ENCODE results near the gene CFLAR.
A peak's percentile ranks its signal among the peaks of the same experiment; 100 is the strongest.

- TF ChIP-seq MAZ (IDR thresholded peaks at IDR 0.05; ENCODE audit: borderline replicate concordance, low read depth, low read length) (no peak), MAZ (CRISPR knock-in tag; IDR thresholded peaks at IDR 0.05; ENCODE audit: low read depth) (no peak), CTCF (CRISPR knock-in tag; IDR thresholded peaks at IDR 0.05) (no peak), MATR3 (CRISPR knock-in tag; IDR thresholded peaks at IDR 0.05) (no peak), TBX3 (IDR thresholded peaks at IDR 0.05; ENCODE audit: borderline replicate concordance) (no peak), ZBTB42 (CRISPR knock-in tag; IDR thresholded peaks at IDR 0.05) (no peak), HNF4A (CRISPR knock-in tag; IDR thresholded peaks at IDR 0.05) (peak; percentile 9; the same call in 1 of the 2 replicates), MEIS1 (CRISPR knock-in tag; IDR thresholded peaks at IDR 0.05; ENCODE audit: borderline replicate concordance) (no peak), ZNF121 (CRISPR knock-in tag; IDR thresholded peaks at IDR 0.05) (peak; percentile 76)
- TF ChIP-seq, protein P1, sequence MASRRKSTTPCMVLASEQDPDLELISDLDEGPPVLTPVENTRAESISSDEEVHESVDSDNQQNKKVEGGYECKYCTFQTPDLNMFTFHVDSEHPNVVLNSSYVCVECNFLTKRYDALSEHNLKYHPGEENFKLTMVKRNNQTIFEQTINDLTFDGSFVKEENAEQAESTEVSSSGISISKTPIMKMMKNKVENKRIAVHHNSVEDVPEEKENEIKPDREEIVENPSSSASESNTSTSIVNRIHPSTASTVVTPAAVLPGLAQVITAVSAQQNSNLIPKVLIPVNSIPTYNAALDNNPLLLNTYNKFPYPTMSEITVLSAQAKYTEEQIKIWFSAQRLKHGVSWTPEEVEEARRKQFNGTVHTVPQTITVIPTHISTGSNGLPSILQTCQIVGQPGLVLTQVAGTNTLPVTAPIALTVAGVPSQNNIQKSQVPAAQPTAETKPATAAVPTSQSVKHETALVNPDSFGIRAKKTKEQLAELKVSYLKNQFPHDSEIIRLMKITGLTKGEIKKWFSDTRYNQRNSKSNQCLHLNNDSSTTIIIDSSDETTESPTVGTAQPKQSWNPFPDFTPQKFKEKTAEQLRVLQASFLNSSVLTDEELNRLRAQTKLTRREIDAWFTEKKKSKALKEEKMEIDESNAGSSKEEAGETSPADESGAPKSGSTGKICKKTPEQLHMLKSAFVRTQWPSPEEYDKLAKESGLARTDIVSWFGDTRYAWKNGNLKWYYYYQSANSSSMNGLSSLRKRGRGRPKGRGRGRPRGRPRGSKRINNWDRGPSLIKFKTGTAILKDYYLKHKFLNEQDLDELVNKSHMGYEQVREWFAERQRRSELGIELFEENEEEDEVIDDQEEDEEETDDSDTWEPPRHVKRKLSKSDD (CRISPR knock-in tag; IDR thresholded peaks at IDR 0.05; ENCODE audit: low read depth): no peak
- TF ChIP-seq, protein P2, sequence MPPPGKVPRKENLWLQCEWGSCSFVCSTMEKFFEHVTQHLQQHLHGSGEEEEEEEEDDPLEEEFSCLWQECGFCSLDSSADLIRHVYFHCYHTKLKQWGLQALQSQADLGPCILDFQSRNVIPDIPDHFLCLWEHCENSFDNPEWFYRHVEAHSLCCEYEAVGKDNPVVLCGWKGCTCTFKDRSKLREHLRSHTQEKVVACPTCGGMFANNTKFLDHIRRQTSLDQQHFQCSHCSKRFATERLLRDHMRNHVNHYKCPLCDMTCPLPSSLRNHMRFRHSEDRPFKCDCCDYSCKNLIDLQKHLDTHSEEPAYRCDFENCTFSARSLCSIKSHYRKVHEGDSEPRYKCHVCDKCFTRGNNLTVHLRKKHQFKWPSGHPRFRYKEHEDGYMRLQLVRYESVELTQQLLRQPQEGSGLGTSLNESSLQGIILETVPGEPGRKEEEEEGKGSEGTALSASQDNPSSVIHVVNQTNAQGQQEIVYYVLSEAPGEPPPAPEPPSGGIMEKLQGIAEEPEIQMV (CRISPR knock-in tag; IDR thresholded peaks at IDR 0.05; ENCODE audit: low read depth): no peak
These were observed 92.7 kb downstream of the CFLAR start for GRCh38 chr2:201208563-201209252.
